Immature natural killer cell (primary cell): Measurements from ENCODE around the gene ECHS1. TPM values are rescaled to one million over a fixed set of nuclear protein-coding genes. Genes with fewer than 3 reads are reported as not detected.
A peak's percentile ranks its signal among the peaks of the same experiment; 100 is the strongest.
"Not testable (repeated sequence)": the region's sequence is repeated elsewhere in the genome, so short reads cannot be mapped to it uniquely, and the experiment has no call there.

ENCODE experiments used
- DNase-seq, 3 donors: peaks; one replicate each; pipeline ENCODE4 v3.0.0; 2022; ENCODE audit warnings: mixed read lengths in 1 of 3
- H3K27ac Mint-ChIP-seq, 6 donors: one replicate each; pipeline ENCODE4 v1.8.0; 2020; ENCODE audit warnings: mixed read lengths in 6 of 6, mild to moderate bottlenecking in 5 of 6, inconsistent platforms in 4 of 6, moderate library complexity in 3 of 6
- H3K27me3 Mint-ChIP-seq, 3 donors: one replicate each; pipeline ENCODE4 v1.8.0; 2020 to 2021; ENCODE audit warnings: low read depth in 3 of 3, mild to moderate bottlenecking in 3 of 3, mixed read lengths in 3 of 3, moderate library complexity in 3 of 3, inconsistent platforms in 1 of 3
- H3K36me3 Mint-ChIP-seq, 3 donors: one replicate each; pipeline ENCODE4 v1.8.0; 2020; ENCODE audit warnings: mixed read lengths in 3 of 3, inconsistent platforms in 2 of 3, mild to moderate bottlenecking in 2 of 3
- H3K4me1 Mint-ChIP-seq, 2 donors: one replicate each; pipeline ENCODE4 v1.8.0; 2020; ENCODE audit warnings: inconsistent platforms in 2 of 2, mild to moderate bottlenecking in 2 of 2, mixed read lengths in 2 of 2, moderate library complexity in 1 of 2
- H3K4me3 Mint-ChIP-seq, 5 donors: one replicate each; pipeline ENCODE4 v1.8.0; 2020; ENCODE audit warnings: mild to moderate bottlenecking in 5 of 5, mixed read lengths in 5 of 5, inconsistent platforms in 3 of 5, moderate library complexity in 3 of 5
- H3K9me3 Mint-ChIP-seq, 6 donors: one replicate each; pipeline ENCODE4 v1.8.0; 2020; ENCODE audit warnings: mild to moderate bottlenecking in 6 of 6, mixed read lengths in 6 of 6, inconsistent platforms in 4 of 6, moderate library complexity in 3 of 6
- polyA plus RNA-seq, 3 donors: library from polyadenylated mRNA; unstranded; fragments of 300-500 nt; fragmentation: Illumina TruSeq; gene quantifications; one replicate each; pipeline ENCODE4 v1.2.3, GENCODE V29; 2021

Gene ECHS1
- polyA plus RNA-seq, 3 donors from 2014 or later = 91.2 to 134 (median 118) TPM

GRCh38 chr10:133393401-133394063 lies 20.4 kb upstream of the ECHS1 start:
- peak overlapping the region; percentile 74 to 92 (median 91) for H3K4me3 Mint-ChIP-seq
- peaks cover 5 to 10% (median 9%) of the 10 kb centered on the region in 3 donors for H3K27me3 Mint-ChIP-seq
- peaks cover 55 to 57% of the 10 kb centered on the region in 2 donors for H3K4me1 Mint-ChIP-seq
- no peak for DNase-seq
- H3K36me3 Mint-ChIP-seq = peaks cover 0 to 6% (median 0%) of the 10 kb centered on the region in 3 donors
- no peaks in the 10 kb centered on the region for H3K9me3 Mint-ChIP-seq
- H3K27ac Mint-ChIP-seq = peak overlapping the region in 5 of 6 donors; percentile 55 to 92 (median 60)

GRCh38 chr10:133391761-133392518 lies 18.8 kb upstream of the ECHS1 start:
- Mint-ChIP-seq H3K36me3 (no peaks in the 10 kb centered on the region), H3K27me3 (peaks cover 5 to 12% (median 9%) of the 10 kb centered on the region in 3 donors), H3K27ac (peak overlapping the region; percentile 64 to 95 (median 88)), H3K4me1 (peaks cover 58% of the 10 kb centered on the region in 2 donors), H3K4me3 (peak overlapping the region in 4 of 5 donors; percentile 13 to 77 (median 26)), H3K9me3 (no peaks in the 10 kb centered on the region)
- DNase-seq = no peak

- no peak for DNase-seq
- peaks cover 5 to 12% (median 9%) of the 10 kb centered on the region in 3 donors for H3K27me3 Mint-ChIP-seq
- peaks cover 53 to 58% of the 10 kb centered on the region in 2 donors for H3K4me1 Mint-ChIP-seq
- H3K9me3 Mint-ChIP-seq = no peaks in the 10 kb centered on the region
- H3K4me3 Mint-ChIP-seq = peak overlapping the region; percentile 57 to 90 (median 80)
- H3K27ac Mint-ChIP-seq = peak overlapping the region; percentile 64 to 97 (median 92)
- no peaks in the 10 kb centered on the region for H3K36me3 Mint-ChIP-seq
Observed at GRCh38 chr10:133391249-133391635, 18.1 kb upstream of the ECHS1 start.

- Mint-ChIP-seq H3K9me3 (no peaks in the 10 kb centered on the region), H3K36me3 (no peaks in the 10 kb centered on the region), H3K27me3 (peaks cover 5 to 12% (median 9%) of the 10 kb centered on the region in 3 donors), H3K4me3 (peak overlapping the region; percentile 80 to 95 (median 83)), H3K4me1 (peaks cover 51 to 58% of the 10 kb centered on the region in 2 donors), H3K27ac (peak overlapping the region; percentile 91 to 98 (median 96))
- no peak for DNase-seq
Observed at GRCh38 chr10:133390597-133391248, 17.6 kb upstream of the ECHS1 start.

GRCh38 chr10:133388973-133389818 lies 16.0 kb upstream of the ECHS1 start:
- Mint-ChIP-seq H3K4me3 (peak overlapping the region; percentile 72 to 95 (median 82)), H3K36me3 (no peaks in the 10 kb centered on the region), H3K27ac (peak overlapping the region; percentile 88 to 96 (median 94)), H3K27me3 (peaks cover 5 to 12% (median 7%) of the 10 kb centered on the region in 3 donors), H3K4me1 (peaks cover 38 to 46% of the 10 kb centered on the region in 2 donors), H3K9me3 (no peaks in the 10 kb centered on the region)
- peak; percentile 59 to 68 (median 65) for DNase-seq

GRCh38 chr10:133388236-133388972 lies 15.2 kb upstream of the ECHS1 start:
- H3K4me3 Mint-ChIP-seq = peak overlapping the region; percentile 72 to 95 (median 82)
- DNase-seq = no peak
- H3K27ac Mint-ChIP-seq = peak overlapping the region; percentile 88 to 96 (median 94)
- H3K4me1 Mint-ChIP-seq = peaks cover 38 to 45% of the 10 kb centered on the region in 2 donors
- no peaks in the 10 kb centered on the region for H3K36me3 Mint-ChIP-seq
- H3K9me3 Mint-ChIP-seq = no peaks in the 10 kb centered on the region
- H3K27me3 Mint-ChIP-seq = peaks cover 5 to 10% (median 7%) of the 10 kb centered on the region in 3 donors

GRCh38 chr10:133386951-133387350 lies 13.8 kb upstream of the ECHS1 start:
- H3K9me3 Mint-ChIP-seq, DNase-seq, H3K27ac Mint-ChIP-seq, H3K4me3 Mint-ChIP-seq, H3K36me3 Mint-ChIP-seq, H3K27me3 Mint-ChIP-seq: not testable (repeated sequence)
- peaks cover 38 to 39% of the 10 kb centered on the region in 2 donors for H3K4me1 Mint-ChIP-seq

GRCh38 chr10:133385214-133385613 lies 12.1 kb upstream of the ECHS1 start:
- H3K27me3 Mint-ChIP-seq = peaks cover 5 to 6% (median 5%) of the 10 kb centered on the region in 3 donors
- peaks cover 24 to 28% of the 10 kb centered on the region in 2 donors for H3K4me1 Mint-ChIP-seq
- no peak overlapping the region for H3K4me3 Mint-ChIP-seq
- no peak overlapping the region for H3K27ac Mint-ChIP-seq
- H3K36me3 Mint-ChIP-seq = no peaks in the 10 kb centered on the region
- H3K9me3 Mint-ChIP-seq = no peaks in the 10 kb centered on the region
- DNase-seq = no peak

GRCh38 chr10:133384071-133384470 lies 10.9 kb upstream of the ECHS1 start:
- no peak overlapping the region for H3K27ac Mint-ChIP-seq
- no peak overlapping the region for H3K4me3 Mint-ChIP-seq
- DNase-seq = no peak
- peaks cover 0 to 2% (median 1%) of the 10 kb centered on the region in 3 donors for H3K27me3 Mint-ChIP-seq
- no peaks in the 10 kb centered on the region for H3K9me3 Mint-ChIP-seq
- H3K36me3 Mint-ChIP-seq = no peaks in the 10 kb centered on the region
- H3K4me1 Mint-ChIP-seq = peaks cover 16 to 18% of the 10 kb centered on the region in 2 donors

- DNase-seq = no peak
- no peaks in the 10 kb centered on the region for H3K9me3 Mint-ChIP-seq
- H3K36me3 Mint-ChIP-seq = no peaks in the 10 kb centered on the region
- H3K4me3 Mint-ChIP-seq = no peak overlapping the region
- no peak overlapping the region for H3K27ac Mint-ChIP-seq
- H3K27me3 Mint-ChIP-seq = peaks cover 0 to 2% (median 0%) of the 10 kb centered on the region in 3 donors
- H3K4me1 Mint-ChIP-seq = peaks cover 11 to 12% of the 10 kb centered on the region in 2 donors
Observed at GRCh38 chr10:133383551-133383950, 10.4 kb upstream of the ECHS1 start.

- H3K4me1 Mint-ChIP-seq = peaks cover 7 to 8% of the 10 kb centered on the region in 2 donors
- peaks cover 0 to 2% (median 0%) of the 10 kb centered on the region in 3 donors for H3K27me3 Mint-ChIP-seq
- H3K36me3 Mint-ChIP-seq = no peaks in the 10 kb centered on the region
- peak overlapping the region in 1 of 5 donors; percentile 70 for H3K4me3 Mint-ChIP-seq
- no peak overlapping the region for H3K27ac Mint-ChIP-seq
- no peaks in the 10 kb centered on the region for H3K9me3 Mint-ChIP-seq
- DNase-seq = no peak
Observed at GRCh38 chr10:133381036-133381435, 7.9 kb upstream of the ECHS1 start.

- DNase-seq = no peak
- H3K27ac Mint-ChIP-seq = peak overlapping the region in 1 of 6 donors; percentile 22
- H3K4me3 Mint-ChIP-seq = peak overlapping the region; percentile 59 to 75 (median 70)
Observed at GRCh38 chr10:133379801-133380666, 6.9 kb upstream of the ECHS1 start.

More at GRCh38 chr10:133379801-133380666, 6.9 kb upstream of the ECHS1 start:
- Mint-ChIP-seq H3K4me1 (peaks cover 7 to 8% of the 10 kb centered on the region in 2 donors), H3K27me3 (peaks cover 0 to 2% (median 0%) of the 10 kb centered on the region in 3 donors), H3K9me3 (no peaks in the 10 kb centered on the region), H3K36me3 (no peaks in the 10 kb centered on the region)
